ENCODE results near the gene NPR2. TPM values are rescaled to one million over a fixed set of nuclear protein-coding genes. Genes with fewer than 3 reads are reported as not detected.

NPR2 gene
- polyA plus RNA-seq (2011; rRNA removed) = 18.8 and 22.8 TPM in 2 replicates
- polyA plus RNA-seq (2012; cell fraction: cytosol; rRNA removed) = 9.4 and 11.4 TPM in 2 replicates
- polyA plus RNA-seq (2012; cell fraction: nucleus; rRNA removed) = 29.7 and 32.6 TPM in 2 replicates
- polyA plus RNA-seq (2017; fragmentation: RNase III; extraction: RNeasy Plus Mini Kit Qiagen cat#74134 plus additional on column Dnase treatment) = 7.8 to 8.2 TPM (median 7.8 TPM) in 3 replicates
- polyA minus RNA-seq (2011; rRNA and poly(A)+ RNA removed) = 11.9 and 13.4 TPM in 2 replicates

DNA sequence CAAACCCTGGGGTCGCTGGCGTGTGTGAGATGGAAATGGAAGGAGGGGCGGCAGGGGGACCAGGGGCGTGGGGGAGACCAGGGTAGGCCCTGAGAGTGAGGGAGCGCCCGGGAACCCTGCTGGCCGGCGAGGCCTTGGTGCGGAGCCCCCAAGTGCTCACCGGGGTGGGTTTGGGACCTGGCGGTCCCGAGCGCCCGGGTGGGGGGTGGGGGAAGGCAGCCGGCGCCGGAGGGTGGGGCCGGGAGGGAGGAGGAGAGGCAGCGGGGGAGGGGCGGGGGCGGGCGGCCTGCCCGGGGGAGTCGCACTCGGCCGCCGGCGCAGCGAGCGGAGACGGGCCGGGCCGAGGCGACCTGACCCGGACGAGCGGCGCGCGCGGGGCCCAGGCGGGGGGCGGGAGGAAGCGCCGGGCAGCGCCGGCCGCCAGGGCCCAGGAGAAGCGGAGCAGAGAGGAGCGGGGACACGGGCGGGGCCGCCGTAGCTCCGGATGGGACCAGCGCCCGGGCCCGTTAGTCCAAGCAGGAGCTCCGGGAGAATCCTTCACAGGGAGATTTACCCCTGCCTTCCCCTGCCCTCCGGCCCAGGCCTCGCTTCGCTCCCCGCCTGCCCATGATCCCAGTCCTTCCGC lies at the start of gene NPR2:
TSS of gene NPR2 (plus strand) at position 295 of the 625 bp plus-strand sequence. CDS start 818 bp downstream, outside the sequence.
- POLR2A ChIA-PET = no interaction called here
- Histone ChIP-seq H3K9me3 (no peaks in the 10 kb centered on the region), H3K27ac (peak within 1 kb of the TSS in 1 of 2 experiments; percentile 22; a peak in 1 of 6 replicates), H3K4me2 (no peak within 1 kb of the TSS), H3K4me3 (no peak within 1 kb of the TSS), H3K4me1 (peaks cover 16% of the 10 kb centered on the region)
- ATAC-seq (no peak), DNase-seq (ENCODE audit: low read depth in 1 of 2, low spot score in 1 of 2) (no peak), FAIRE-seq (no peak)
- WGBS (ENCODE audit: missing lambda C conversion rate) = 95% methylated on average over 35 of the region's 64 CpGs
- no peak for TF ChIP-seq ZFP36 (IDR thresholded peaks at IDR 0.05; ENCODE audit: borderline replicate concordance, partially characterized antibody)
- no peak for TF ChIP-seq KDM1A (IDR thresholded peaks at IDR 0.05; ENCODE audit: low read depth)
- no peak for TF ChIP-seq HDAC2 (IDR thresholded peaks at IDR 0.05)
- TF ChIP-seq, protein P1, sequence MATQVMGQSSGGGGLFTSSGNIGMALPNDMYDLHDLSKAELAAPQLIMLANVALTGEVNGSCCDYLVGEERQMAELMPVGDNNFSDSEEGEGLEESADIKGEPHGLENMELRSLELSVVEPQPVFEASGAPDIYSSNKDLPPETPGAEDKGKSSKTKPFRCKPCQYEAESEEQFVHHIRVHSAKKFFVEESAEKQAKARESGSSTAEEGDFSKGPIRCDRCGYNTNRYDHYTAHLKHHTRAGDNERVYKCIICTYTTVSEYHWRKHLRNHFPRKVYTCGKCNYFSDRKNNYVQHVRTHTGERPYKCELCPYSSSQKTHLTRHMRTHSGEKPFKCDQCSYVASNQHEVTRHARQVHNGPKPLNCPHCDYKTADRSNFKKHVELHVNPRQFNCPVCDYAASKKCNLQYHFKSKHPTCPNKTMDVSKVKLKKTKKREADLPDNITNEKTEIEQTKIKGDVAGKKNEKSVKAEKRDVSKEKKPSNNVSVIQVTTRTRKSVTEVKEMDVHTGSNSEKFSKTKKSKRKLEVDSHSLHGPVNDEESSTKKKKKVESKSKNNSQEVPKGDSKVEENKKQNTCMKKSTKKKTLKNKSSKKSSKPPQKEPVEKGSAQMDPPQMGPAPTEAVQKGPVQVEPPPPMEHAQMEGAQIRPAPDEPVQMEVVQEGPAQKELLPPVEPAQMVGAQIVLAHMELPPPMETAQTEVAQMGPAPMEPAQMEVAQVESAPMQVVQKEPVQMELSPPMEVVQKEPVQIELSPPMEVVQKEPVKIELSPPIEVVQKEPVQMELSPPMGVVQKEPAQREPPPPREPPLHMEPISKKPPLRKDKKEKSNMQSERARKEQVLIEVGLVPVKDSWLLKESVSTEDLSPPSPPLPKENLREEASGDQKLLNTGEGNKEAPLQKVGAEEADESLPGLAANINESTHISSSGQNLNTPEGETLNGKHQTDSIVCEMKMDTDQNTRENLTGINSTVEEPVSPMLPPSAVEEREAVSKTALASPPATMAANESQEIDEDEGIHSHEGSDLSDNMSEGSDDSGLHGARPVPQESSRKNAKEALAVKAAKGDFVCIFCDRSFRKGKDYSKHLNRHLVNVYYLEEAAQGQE (IDR thresholded peaks at IDR 0.05) = no peak
- no peak for TF ChIP-seq KDM5A (IDR thresholded peaks at IDR 0.05)
- no peak for TF ChIP-seq HOXB5 (CRISPR knock-in tag; IDR thresholded peaks at IDR 0.05)
- no peak for TF ChIP-seq GATA3 (IDR thresholded peaks at IDR 0.05; ENCODE audit: borderline replicate concordance)
- TF ChIP-seq E2F6 (IDR thresholded peaks at IDR 0.05; ENCODE audit: borderline replicate concordance, low read depth) = no peak
- TF ChIP-seq HMGXB4 (CRISPR knock-in tag; IDR thresholded peaks at IDR 0.05; ENCODE audit: borderline replicate concordance) = no peak
- TF ChIP-seq CBX8 (IDR thresholded peaks at IDR 0.05) = no peak
- no peak for TF ChIP-seq PHF8 (IDR thresholded peaks at IDR 0.05; ENCODE audit: borderline replicate concordance, low read depth)
- no peak for TF ChIP-seq SMC3 (IDR thresholded peaks at IDR 0.05)
- no peak for TF ChIP-seq MAFK (IDR thresholded peaks at IDR 0.05; ENCODE audit: partially characterized antibody)
- TF ChIP-seq ESRRA (IDR thresholded peaks at IDR 0.05; ENCODE audit: borderline replicate concordance, low read length) = no peak
- no peak for TF ChIP-seq FOSL2 (IDR thresholded peaks at IDR 0.05)
- no peak for TF ChIP-seq FOSL2 (CRISPR knock-in tag; IDR thresholded peaks at IDR 0.05)
- TF ChIP-seq, protein P2, sequence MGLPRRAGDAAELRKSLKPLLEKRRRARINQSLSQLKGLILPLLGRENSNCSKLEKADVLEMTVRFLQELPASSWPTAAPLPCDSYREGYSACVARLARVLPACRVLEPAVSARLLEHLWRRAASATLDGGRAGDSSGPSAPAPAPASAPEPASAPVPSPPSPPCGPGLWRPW (IDR thresholded peaks at IDR 0.05) = no peak
- TF ChIP-seq SREBF2 (IDR thresholded peaks at IDR 0.05) = no peak
- CTCF ChIA-PET = interaction anchor here (1.0 to 2.7 kb wide), 5 partner anchors 9 to 120 kb away, joined by 3 to 26 read pairs (median 6); partner anchors contain the start of genes HINT2 and SPAG8

DNA sequence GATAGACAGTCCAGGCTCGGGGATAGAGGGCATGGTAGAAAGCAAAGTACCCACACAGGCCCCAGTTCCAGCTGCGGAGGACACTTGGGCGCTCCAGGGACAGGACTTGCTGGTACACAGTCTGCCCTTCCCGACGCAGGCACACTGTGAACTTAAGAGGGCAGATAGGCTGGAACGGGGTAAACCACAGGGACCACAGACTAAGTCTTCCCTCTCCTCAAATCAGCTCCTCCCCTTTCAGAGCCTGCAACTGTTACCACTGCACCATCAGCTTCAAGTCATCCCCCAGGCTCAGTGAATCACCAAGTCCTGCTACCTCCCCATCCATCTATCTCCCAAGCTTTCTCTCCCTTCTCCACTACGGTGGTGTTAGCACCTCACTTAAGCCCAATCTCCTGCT lies 49.7 kb upstream of the NPR2 start:
- FAIRE-seq (no peak), DNase-seq (ENCODE audit: low read depth in 1 of 2, low spot score in 1 of 2) (no peak), ATAC-seq (no peak; a peak in 1 of 6 replicates)
- no peak overlapping the region for H3K4me2 ChIP-seq
- no peak overlapping the region for H3K4me3 ChIP-seq
- ChIA-PET CTCF (interaction anchor here (1.0 to 13.6 kb wide), 5 partner anchors 13 to 83 kb away, joined by 3 to 116 read pairs (median 16); partner anchors contain the start of genes CCDC107, CREB3, HINT2 and MSMP), POLR2A (interaction anchor here (0.5 to 2.2 kb wide), 3 partner anchors 9 to 47 kb away, joined by 3 to 8 read pairs (median 6); partner anchors contain the start of genes CREB3 and TLN1)
- H3K4me1 ChIP-seq = peaks cover 13% of the 10 kb centered on the region
- 93% methylated on average over 7 of the region's 7 CpGs for WGBS (ENCODE audit: missing lambda C conversion rate)
- H3K9me3 ChIP-seq = no peaks in the 10 kb centered on the region
- no peak overlapping the region for H3K27ac ChIP-seq
- no peak for TF ChIP-seq MAZ (IDR thresholded peaks at IDR 0.05; ENCODE audit: borderline replicate concordance, low read depth, low read length)
- TF ChIP-seq, protein P3, sequence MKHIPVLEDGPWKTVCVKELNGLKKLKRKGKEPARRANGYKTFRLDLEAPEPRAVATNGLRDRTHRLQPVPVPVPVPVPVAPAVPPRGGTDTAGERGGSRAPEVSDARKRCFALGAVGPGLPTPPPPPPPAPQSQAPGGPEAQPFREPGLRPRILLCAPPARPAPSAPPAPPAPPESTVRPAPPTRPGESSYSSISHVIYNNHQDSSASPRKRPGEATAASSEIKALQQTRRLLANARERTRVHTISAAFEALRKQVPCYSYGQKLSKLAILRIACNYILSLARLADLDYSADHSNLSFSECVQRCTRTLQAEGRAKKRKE (CRISPR knock-in tag; IDR thresholded peaks at IDR 0.05; ENCODE audit: low read depth) = no peak
- no peak for TF ChIP-seq NPAS2 (CRISPR knock-in tag; IDR thresholded peaks at IDR 0.05; ENCODE audit: borderline replicate concordance)
- TF ChIP-seq RAD21 (conservative IDR thresholded peaks at IDR 0.05 in 1 of 2, IDR thresholded peaks at IDR 0.05 in 1 of 2) = no peak
- TF ChIP-seq HMGXB4 (CRISPR knock-in tag; IDR thresholded peaks at IDR 0.05; ENCODE audit: borderline replicate concordance) = no peak
- TF ChIP-seq GATA3 (IDR thresholded peaks at IDR 0.05; ENCODE audit: borderline replicate concordance) = no peak
- no peak for TF ChIP-seq POLR2A (IDR thresholded peaks at IDR 0.05; ENCODE audit: low read length)
- no peak for TF ChIP-seq RNF2 (IDR thresholded peaks at IDR 0.05; ENCODE audit: borderline replicate concordance, low read depth)
- no peak for TF ChIP-seq MYC (IDR thresholded peaks at IDR 0.05; ENCODE audit: borderline replicate concordance, low read length)
- no peak for TF ChIP-seq CBX8 (IDR thresholded peaks at IDR 0.05)
- no peak for TF ChIP-seq MAFK (IDR thresholded peaks at IDR 0.05; ENCODE audit: partially characterized antibody)
- no peak for TF ChIP-seq HDAC2 (IDR thresholded peaks at IDR 0.05)

All from A549 (cell line).